HL-60 (cell line): ENCODE results near the gene CDNF.

Experiments used
- GABPA ChIP-seq: IDR thresholded peaks from 2 replicates; pipeline ENCODE4 v1.6.1; 2012; ENCODE audit warnings: low read depth
- POLR2AphosphoS5 ChIP-seq: IDR thresholded peaks from 2 replicates; pipeline ENCODE4 v1.6.1; 2012; ENCODE audit warnings: low read depth
- TF ChIP-seq, protein P1 (sequence below): IDR thresholded peaks from one replicate; pipeline ENCODE4 v1.5.1; 2011; ENCODE audit warnings: low read length, control low read depth, inconsistent platforms; ENCODE audit not compliant: insufficient read depth

DNA sequence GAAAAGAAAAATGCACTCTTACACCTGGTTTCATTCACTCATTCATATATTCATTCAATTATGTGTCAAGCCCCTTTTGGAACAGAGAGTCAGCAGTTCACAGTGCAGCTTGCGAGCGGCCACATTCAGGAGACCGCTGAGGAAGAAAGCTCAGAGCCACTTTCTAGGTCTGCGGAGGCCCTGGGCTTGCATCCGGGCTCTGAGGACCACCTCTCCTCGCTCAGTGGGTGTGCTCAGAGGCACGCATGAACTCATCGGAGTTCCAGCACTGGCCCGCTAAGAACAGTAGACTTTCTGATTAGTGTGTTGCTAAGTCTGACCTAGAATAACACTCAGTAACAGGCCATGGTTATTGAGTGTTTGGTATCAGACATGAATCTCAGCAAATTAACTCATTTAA, 61.3 kb downstream of the CDNF start:
- TF ChIP-seq, protein P1, sequence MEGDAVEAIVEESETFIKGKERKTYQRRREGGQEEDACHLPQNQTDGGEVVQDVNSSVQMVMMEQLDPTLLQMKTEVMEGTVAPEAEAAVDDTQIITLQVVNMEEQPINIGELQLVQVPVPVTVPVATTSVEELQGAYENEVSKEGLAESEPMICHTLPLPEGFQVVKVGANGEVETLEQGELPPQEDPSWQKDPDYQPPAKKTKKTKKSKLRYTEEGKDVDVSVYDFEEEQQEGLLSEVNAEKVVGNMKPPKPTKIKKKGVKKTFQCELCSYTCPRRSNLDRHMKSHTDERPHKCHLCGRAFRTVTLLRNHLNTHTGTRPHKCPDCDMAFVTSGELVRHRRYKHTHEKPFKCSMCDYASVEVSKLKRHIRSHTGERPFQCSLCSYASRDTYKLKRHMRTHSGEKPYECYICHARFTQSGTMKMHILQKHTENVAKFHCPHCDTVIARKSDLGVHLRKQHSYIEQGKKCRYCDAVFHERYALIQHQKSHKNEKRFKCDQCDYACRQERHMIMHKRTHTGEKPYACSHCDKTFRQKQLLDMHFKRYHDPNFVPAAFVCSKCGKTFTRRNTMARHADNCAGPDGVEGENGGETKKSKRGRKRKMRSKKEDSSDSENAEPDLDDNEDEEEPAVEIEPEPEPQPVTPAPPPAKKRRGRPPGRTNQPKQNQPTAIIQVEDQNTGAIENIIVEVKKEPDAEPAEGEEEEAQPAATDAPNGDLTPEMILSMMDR, result no peak
- TF ChIP-seq POLR2AphosphoS5 (no peak), GABPA (no peak)
